Progenitor cell of endocrine pancreas (in vitro differentiated cells): ENCODE data around the gene LRRC58. TPM values are rescaled to one million over a fixed set of nuclear protein-coding genes. Genes with fewer than 3 reads are reported as not detected.
"Not testable (repeated sequence)": the region's sequence is repeated elsewhere in the genome, so short reads cannot be mapped to it uniquely, and the experiment has no call there.

ENCODE experiments used
- DNase-seq: peaks from one replicate; pipeline ENCODE4 v3.0.0; 2021; ENCODE audit warnings: low spot score; ENCODE audit not compliant: unreplicated experiment
- H3K27ac Mint-ChIP-seq: 2 replicates; pipeline ENCODE4 v1.8.0; 2021; ENCODE audit warnings: mild to moderate bottlenecking, moderate library complexity, mixed read lengths
- H3K27me3 Mint-ChIP-seq: 2 replicates; pipeline ENCODE4 v1.8.0; 2021; ENCODE audit warnings: mixed read lengths
- H3K36me3 Mint-ChIP-seq: 2 replicates; pipeline ENCODE4 v1.8.0; 2022; ENCODE audit warnings: mixed read lengths; ENCODE audit not compliant: insufficient read depth
- H3K4me1 Mint-ChIP-seq: 2 replicates; pipeline ENCODE4 v1.8.0; 2021; ENCODE audit warnings: low read depth, mixed read lengths
- H3K4me3 Mint-ChIP-seq: 2 replicates; pipeline ENCODE4 v1.8.0; 2021; ENCODE audit warnings: low read depth, mild to moderate bottlenecking, moderate library complexity, mixed read lengths
- H3K9me3 Mint-ChIP-seq: 2 replicates; pipeline ENCODE4 v1.8.0; 2021; ENCODE audit warnings: low read depth, mixed read lengths
- CTCF ChIP-seq: fragments of 200-600 bp; sonication (generic); IDR thresholded peaks from one replicate; pipeline ENCODE4 v1.5.0; 2021; ENCODE audit warnings: antibody characterized with exemption, mild to moderate bottlenecking; ENCODE audit not compliant: unreplicated experiment
- total RNA-seq: library from RNA; stranded (reverse); gene quantifications from 2 replicates; pipeline ENCODE4 v1.2.1, GENCODE V29; 2021

LRRC58 gene
- total RNA-seq, 1 donor from 2014 or later, result 14.0 TPM

- peaks cover 2% of the 10 kb centered on the region for H3K9me3 Mint-ChIP-seq
- H3K4me3 Mint-ChIP-seq, result no peak overlapping the region
- H3K27me3 Mint-ChIP-seq, result no peaks in the 10 kb centered on the region
- peaks cover 12% of the 10 kb centered on the region for H3K36me3 Mint-ChIP-seq
- TF ChIP-seq CTCF, result no peak
- H3K27ac Mint-ChIP-seq, result no peak overlapping the region
- H3K4me1 Mint-ChIP-seq, result peaks cover 7% of the 10 kb centered on the region
- DNase-seq, result no peak
These were observed 25.0 kb downstream of the LRRC58 start for GRCh38 chr3:120324190-120324589.

GRCh38 chr3:120323761-120324160 is 25.4 kb downstream of the LRRC58 start:
- DNase-seq, H3K9me3 Mint-ChIP-seq, H3K4me1 Mint-ChIP-seq, H3K27ac Mint-ChIP-seq, H3K27me3 Mint-ChIP-seq, H3K4me3 Mint-ChIP-seq: not testable (repeated sequence)
- H3K36me3 Mint-ChIP-seq, result peaks cover 11% of the 10 kb centered on the region

- Mint-ChIP-seq H3K36me3 (peaks cover 18% of the 10 kb centered on the region), H3K4me3 (no peak overlapping the region), H3K27me3 (no peaks in the 10 kb centered on the region), H3K4me1 (no peaks in the 10 kb centered on the region), H3K27ac (no peak overlapping the region), H3K9me3 (peaks cover 26% of the 10 kb centered on the region)
- DNase-seq, result no peak
- TF ChIP-seq CTCF, result no peak
These were observed 37.0 kb downstream of the LRRC58 start for GRCh38 chr3:120311863-120312794.

GRCh38 chr3:120306519-120307455 is 42.4 kb downstream of the LRRC58 start:
- Mint-ChIP-seq H3K4me1 (peaks cover 3% of the 10 kb centered on the region), H3K36me3 (peaks cover 5% of the 10 kb centered on the region), H3K27me3 (no peaks in the 10 kb centered on the region), H3K27ac (no peak overlapping the region), H3K9me3 (peaks cover 4% of the 10 kb centered on the region), H3K4me3 (no peak overlapping the region)
- TF ChIP-seq CTCF, result no peak
- DNase-seq, result no peak

- no peak for TF ChIP-seq CTCF
- Mint-ChIP-seq H3K36me3 (peaks cover 3% of the 10 kb centered on the region), H3K4me3 (no peak overlapping the region), H3K27me3 (no peaks in the 10 kb centered on the region), H3K27ac (no peak overlapping the region), H3K9me3 (peaks cover 4% of the 10 kb centered on the region), H3K4me1 (peaks cover 6% of the 10 kb centered on the region)
- DNase-seq, result no peak
These were observed 44.5 kb downstream of the LRRC58 start for GRCh38 chr3:120304616-120305015.
